Kasumi-1 (cell line): ENCODE results near the gene RMI2.
"Not testable (repeated sequence)": the region's sequence is repeated elsewhere in the genome, so short reads cannot be mapped to it uniquely, and the experiment has no call there.

Experiments used
- DNase-seq, 2 experiments: peaks; one replicate each; lab custom pipeline; 2025; lab: John Stamatoyannopoulos, UW

The RMI2 gene

GRCh38 chr16:11354733-11355574 lies 9.7 kb downstream of the RMI2 start:
- peak; percentile 16 to 21 for DNase-seq

- no peak for DNase-seq
These were observed 10.6 kb downstream of the RMI2 start for GRCh38 chr16:11355862-11356261.

GRCh38 chr16:11356573-11357331 lies 11.5 kb downstream of the RMI2 start:
- peak; percentile 6 to 41 for DNase-seq

- DNase-seq = no peak
These were observed 13.3 kb downstream of the RMI2 start for GRCh38 chr16:11358531-11358930.

- DNase-seq = no peak
These were observed 14.1 kb downstream of the RMI2 start for GRCh38 chr16:11359370-11359769.

- DNase-seq = no peak
These were observed 15.5 kb downstream of the RMI2 start for GRCh38 chr16:11360641-11361373.

- peak; percentile 44 to 51 for DNase-seq
These were observed 16.6 kb downstream of the RMI2 start for GRCh38 chr16:11361701-11362451.

GRCh38 chr16:11363927-11364258 lies 18.6 kb downstream of the RMI2 start:
- no peak for DNase-seq

GRCh38 chr16:11367483-11367906 lies 22.2 kb downstream of the RMI2 start:
- DNase-seq = no peak

- DNase-seq = peak; percentile 32 to 37
These were observed 25.0 kb downstream of the RMI2 start for GRCh38 chr16:11370084-11370931.

GRCh38 chr16:11370932-11371279 lies 25.6 kb downstream of the RMI2 start:
- not testable (repeated sequence) for DNase-seq

GRCh38 chr16:11372073-11372828 lies 27.0 kb downstream of the RMI2 start:
- no peak for DNase-seq

- no peak for DNase-seq
These were observed 27.6 kb downstream of the RMI2 start for GRCh38 chr16:11372829-11373306.

- DNase-seq = no peak
These were observed 29.0 kb downstream of the RMI2 start for GRCh38 chr16:11374255-11374654.

GRCh38 chr16:11377154-11377553 lies 31.9 kb downstream of the RMI2 start:
- no peak for DNase-seq

GRCh38 chr16:11378951-11379350 lies 33.7 kb downstream of the RMI2 start:
- DNase-seq = not testable (repeated sequence)

- no peak for DNase-seq
These were observed 34.2 kb downstream of the RMI2 start for GRCh38 chr16:11379420-11379819.

GRCh38 chr16:11380836-11381235 lies 35.6 kb downstream of the RMI2 start:
- no peak for DNase-seq

GRCh38 chr16:11383481-11384183 lies 38.4 kb downstream of the RMI2 start:
- no peak for DNase-seq
